NT2/D1 (cell line): ENCODE data around the gene RIC3.

Source experiments
- SUZ12 ChIP-seq: IDR thresholded peaks from 2 replicates; pipeline ENCODE4 v1.6.1; 2011; ENCODE audit not compliant: insufficient read length, insufficient read depth; ENCODE audit errors: extremely low read depth
- YY1 ChIP-seq: IDR thresholded peaks from 2 replicates; pipeline ENCODE4 v1.6.1; 2011; ENCODE audit not compliant: insufficient read length, insufficient read depth
- ZNF274 ChIP-seq: IDR thresholded peaks from 2 replicates; pipeline ENCODE4 v1.6.1; 2011; ENCODE audit warnings: mild to moderate bottlenecking, low read depth, low read length

GRCh38 chr11:8100158-8100557 lies 68.7 kb downstream of the RIC3 start:
- TF ChIP-seq YY1 (no peak), ZNF274 (no peak), SUZ12 (no peak)
